SK-N-SH treated with all-trans-retinoic acid at 6 μM for 48 hours (cell line): ENCODE data around the gene SDK2.

Source experiments
- ATAC-seq: fragments of 200-7000 bp; cut with Tn5 transposase; 3 replicates; pipeline ENCODE4 v1.9.1; 2020; ENCODE audit warnings: mild to moderate bottlenecking, moderate library complexity
- BACH2 ChIP-seq: fragments of 250-450 bp; sonication (Bioruptor Pico); IDR thresholded peaks from 2 replicates; pipeline ENCODE4 v1.9.0; 2021; ENCODE audit warnings: mild to moderate bottlenecking, borderline replicate concordance
- ESRRG ChIP-seq: fragments of 250-450 bp; sonication (Bioruptor Pico); IDR thresholded peaks from 2 replicates; pipeline ENCODE4 v1.6.1; 2021; ENCODE audit warnings: mild to moderate bottlenecking
- GLIS3 ChIP-seq: fragments of 250-450 bp; sonication (Bioruptor Pico); IDR thresholded peaks from 2 replicates; pipeline ENCODE4 v1.5.0; 2020; ENCODE audit warnings: mild to moderate bottlenecking, moderate library complexity
- PPARA ChIP-seq: fragments of 250-450 bp; sonication (Bioruptor Pico); IDR thresholded peaks from 2 replicates; pipeline ENCODE4 v1.5.0; 2020; ENCODE audit warnings: mild to moderate bottlenecking, borderline replicate concordance
- TCF4 ChIP-seq: fragments of 250-450 bp; sonication (Bioruptor Pico); IDR thresholded peaks from 2 replicates; pipeline ENCODE4 v1.8.0; 2021; ENCODE audit warnings: mild to moderate bottlenecking, moderate library complexity, borderline replicate concordance
- TSHZ2 ChIP-seq: fragments of 250-450 bp; sonication (Bioruptor Pico); IDR thresholded peaks from 2 replicates; pipeline ENCODE4 v1.5.0; 2020; ENCODE audit warnings: mild to moderate bottlenecking, moderate library complexity
- ZC3H10 ChIP-seq: fragments of 250-450 bp; sonication (Bioruptor Pico); IDR thresholded peaks from 2 replicates; pipeline ENCODE4 v1.5.1; 2021; ENCODE audit warnings: mild to moderate bottlenecking, moderate library complexity
- ZFP3 ChIP-seq: fragments of 250-450 bp; sonication (Bioruptor Pico); IDR thresholded peaks from 2 replicates; pipeline ENCODE4 v1.5.0; 2020; ENCODE audit warnings: mild to moderate bottlenecking, moderate library complexity
- ZFP30 ChIP-seq: fragments of 450-650 bp; formaldehyde crosslinking; IDR thresholded peaks from 2 replicates; pipeline ENCODE4 v1.5.0; 2022; ENCODE audit warnings: mild to moderate bottlenecking, moderate library complexity
- ZNF565 ChIP-seq: fragments of 450-650 bp; formaldehyde crosslinking; conservative IDR thresholded peaks from 2 replicates; pipeline ENCODE4 v1.5.0; 2020; ENCODE audit warnings: low read depth, mild to moderate bottlenecking, moderate library complexity
- ZNF8 ChIP-seq: fragments of 450-650 bp; formaldehyde crosslinking; IDR thresholded peaks from 2 replicates; pipeline ENCODE4 v1.5.0; 2020; ENCODE audit warnings: mild to moderate bottlenecking, moderate library complexity
- TF ChIP-seq, protein P1 (sequence below): fragments of 250-450 bp; sonication (Bioruptor Pico); IDR thresholded peaks from 2 replicates; pipeline ENCODE4 v1.5.1; 2021; ENCODE audit warnings: mild to moderate bottlenecking, moderate library complexity
- TF ChIP-seq, protein P2 (sequence below): fragments of 250-450 bp; sonication (Bioruptor Pico); IDR thresholded peaks from 2 replicates; pipeline ENCODE4 v1.8.0; 2020; ENCODE audit warnings: mild to moderate bottlenecking, moderate library complexity, borderline replicate concordance
- TF ChIP-seq, protein P3 (sequence below): fragments of 250-450 bp; sonication (Bioruptor Pico); IDR thresholded peaks from 2 replicates; pipeline ENCODE4 v1.5.1; 2020; ENCODE audit warnings: low read depth, mild to moderate bottlenecking, moderate library complexity

The SDK2 gene

GRCh38 chr17:73605444-73605843 lies 38.8 kb downstream of the SDK2 start (continued):
- no peak for TF ChIP-seq TSHZ2
- TF ChIP-seq, all 23 proteins: peak for 0

GRCh38 chr17:73604476-73604875 lies 39.8 kb downstream of the SDK2 start:
- ATAC-seq = no peak
- TF ChIP-seq TSHZ2 (no peak), ZFP3 (CRISPR knock-in tag) (no peak), BACH2 (CRISPR knock-in tag) (no peak), ZFP30 (CRISPR knock-in tag) (no peak)
- TF ChIP-seq, protein P1, sequence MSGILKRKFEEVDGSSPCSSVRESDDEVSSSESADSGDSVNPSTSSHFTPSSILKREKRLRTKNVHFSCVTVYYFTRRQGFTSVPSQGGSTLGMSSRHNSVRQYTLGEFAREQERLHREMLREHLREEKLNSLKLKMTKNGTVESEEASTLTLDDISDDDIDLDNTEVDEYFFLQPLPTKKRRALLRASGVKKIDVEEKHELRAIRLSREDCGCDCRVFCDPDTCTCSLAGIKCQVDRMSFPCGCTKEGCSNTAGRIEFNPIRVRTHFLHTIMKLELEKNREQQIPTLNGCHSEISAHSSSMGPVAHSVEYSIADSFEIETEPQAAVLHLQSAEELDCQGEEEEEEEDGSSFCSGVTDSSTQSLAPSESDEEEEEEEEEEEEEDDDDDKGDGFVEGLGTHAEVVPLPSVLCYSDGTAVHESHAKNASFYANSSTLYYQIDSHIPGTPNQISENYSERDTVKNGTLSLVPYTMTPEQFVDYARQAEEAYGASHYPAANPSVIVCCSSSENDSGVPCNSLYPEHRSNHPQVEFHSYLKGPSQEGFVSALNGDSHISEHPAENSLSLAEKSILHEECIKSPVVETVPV (CRISPR knock-in tag) = no peak
- TF ChIP-seq, all 23 proteins: peak for 0

DNA sequence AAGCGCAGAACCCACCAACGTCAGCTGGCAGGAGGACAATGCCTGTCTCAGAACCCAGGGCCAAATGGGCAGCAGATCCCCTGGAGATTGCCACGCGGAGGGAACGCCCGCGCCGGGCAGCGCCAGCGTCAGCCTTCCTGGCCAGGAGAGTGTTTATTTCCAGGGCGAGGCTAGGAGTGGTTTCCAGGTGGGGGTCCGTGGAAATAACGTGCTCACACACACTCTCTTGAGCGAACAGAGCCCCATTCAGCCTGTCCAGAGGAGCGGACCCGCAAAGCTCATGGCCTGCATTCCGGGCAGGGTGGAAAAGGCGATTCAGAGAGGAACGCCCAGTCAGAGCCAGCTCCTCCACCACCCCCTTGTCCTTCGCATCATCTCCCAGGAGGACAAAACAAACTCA lies 40.3 kb downstream of the SDK2 start:
- no peak for ATAC-seq
- TF ChIP-seq, protein P2, sequence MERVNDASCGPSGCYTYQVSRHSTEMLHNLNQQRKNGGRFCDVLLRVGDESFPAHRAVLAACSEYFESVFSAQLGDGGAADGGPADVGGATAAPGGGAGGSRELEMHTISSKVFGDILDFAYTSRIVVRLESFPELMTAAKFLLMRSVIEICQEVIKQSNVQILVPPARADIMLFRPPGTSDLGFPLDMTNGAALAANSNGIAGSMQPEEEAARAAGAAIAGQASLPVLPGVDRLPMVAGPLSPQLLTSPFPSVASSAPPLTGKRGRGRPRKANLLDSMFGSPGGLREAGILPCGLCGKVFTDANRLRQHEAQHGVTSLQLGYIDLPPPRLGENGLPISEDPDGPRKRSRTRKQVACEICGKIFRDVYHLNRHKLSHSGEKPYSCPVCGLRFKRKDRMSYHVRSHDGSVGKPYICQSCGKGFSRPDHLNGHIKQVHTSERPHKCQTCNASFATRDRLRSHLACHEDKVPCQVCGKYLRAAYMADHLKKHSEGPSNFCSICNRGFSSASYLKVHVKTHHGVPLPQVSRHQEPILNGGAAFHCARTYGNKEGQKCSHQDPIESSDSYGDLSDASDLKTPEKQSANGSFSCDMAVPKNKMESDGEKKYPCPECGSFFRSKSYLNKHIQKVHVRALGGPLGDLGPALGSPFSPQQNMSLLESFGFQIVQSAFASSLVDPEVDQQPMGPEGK (CRISPR knock-in tag) = no peak
- TF ChIP-seq, all 23 proteins: peak for 0

- peak; percentile 59; the same call in 1 of the 3 replicates for ATAC-seq
- TF ChIP-seq TCF4 (CRISPR knock-in tag) (peak; percentile 96), ESRRG (no peak), ZNF565 (CRISPR knock-in tag) (no peak), PPARA (CRISPR knock-in tag) (no peak), ZC3H10 (CRISPR knock-in tag) (no peak), ZNF8 (CRISPR knock-in tag) (no peak), GLIS3 (CRISPR knock-in tag) (no peak), TSHZ2 (peak; percentile 72), ZFP3 (CRISPR knock-in tag) (no peak), ZFP30 (CRISPR knock-in tag) (no peak)
- TF ChIP-seq, protein P3, sequence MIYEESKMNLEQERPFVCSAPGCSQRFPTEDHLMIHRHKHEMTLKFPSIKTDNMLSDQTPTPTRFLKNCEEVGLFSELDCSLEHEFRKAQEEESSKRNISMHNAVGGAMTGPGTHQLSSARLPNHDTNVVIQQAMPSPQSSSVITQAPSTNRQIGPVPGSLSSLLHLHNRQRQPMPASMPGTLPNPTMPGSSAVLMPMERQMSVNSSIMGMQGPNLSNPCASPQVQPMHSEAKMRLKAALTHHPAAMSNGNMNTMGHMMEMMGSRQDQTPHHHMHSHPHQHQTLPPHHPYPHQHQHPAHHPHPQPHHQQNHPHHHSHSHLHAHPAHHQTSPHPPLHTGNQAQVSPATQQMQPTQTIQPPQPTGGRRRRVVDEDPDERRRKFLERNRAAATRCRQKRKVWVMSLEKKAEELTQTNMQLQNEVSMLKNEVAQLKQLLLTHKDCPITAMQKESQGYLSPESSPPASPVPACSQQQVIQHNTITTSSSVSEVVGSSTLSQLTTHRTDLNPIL (CRISPR knock-in tag) = no peak
- TF ChIP-seq, protein P1 (CRISPR knock-in tag) = no peak
Observed at GRCh38 chr17:73600103-73600871, 44.0 kb downstream of the SDK2 start.
